ENCODE results near the gene FHOD3.
"Not testable (repeated sequence)": the region's sequence is repeated elsewhere in the genome, so short reads cannot be mapped to it uniquely, and the experiment has no call there.

Gene FHOD3

DNA sequence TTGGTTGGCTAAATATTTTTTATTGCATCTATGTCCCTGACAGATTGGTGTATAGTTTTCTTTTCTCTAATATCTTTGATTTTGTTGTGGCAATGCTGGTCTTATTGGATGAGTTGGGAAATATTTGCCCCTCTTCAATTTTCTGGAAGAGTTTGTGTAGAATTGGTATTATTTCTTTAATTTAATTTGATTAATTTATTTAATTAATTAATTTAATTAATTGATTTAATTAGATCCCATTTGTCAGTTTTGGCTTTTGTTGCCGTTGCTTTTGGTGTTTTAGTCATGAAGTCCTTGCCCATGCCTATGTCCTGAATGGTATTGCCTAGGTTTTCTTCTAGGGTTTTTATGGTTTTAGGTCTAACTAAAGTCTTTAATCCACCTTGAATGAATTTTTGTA, 253.8 kb downstream of the FHOD3 start:
- not testable (repeated sequence) for DNase-seq (ENCODE audit: low read depth)

GRCh38 chr18:36558234-36558633, 260.7 kb downstream of the FHOD3 start:
- DNase-seq (ENCODE audit: low read depth), result no peak

DNA sequence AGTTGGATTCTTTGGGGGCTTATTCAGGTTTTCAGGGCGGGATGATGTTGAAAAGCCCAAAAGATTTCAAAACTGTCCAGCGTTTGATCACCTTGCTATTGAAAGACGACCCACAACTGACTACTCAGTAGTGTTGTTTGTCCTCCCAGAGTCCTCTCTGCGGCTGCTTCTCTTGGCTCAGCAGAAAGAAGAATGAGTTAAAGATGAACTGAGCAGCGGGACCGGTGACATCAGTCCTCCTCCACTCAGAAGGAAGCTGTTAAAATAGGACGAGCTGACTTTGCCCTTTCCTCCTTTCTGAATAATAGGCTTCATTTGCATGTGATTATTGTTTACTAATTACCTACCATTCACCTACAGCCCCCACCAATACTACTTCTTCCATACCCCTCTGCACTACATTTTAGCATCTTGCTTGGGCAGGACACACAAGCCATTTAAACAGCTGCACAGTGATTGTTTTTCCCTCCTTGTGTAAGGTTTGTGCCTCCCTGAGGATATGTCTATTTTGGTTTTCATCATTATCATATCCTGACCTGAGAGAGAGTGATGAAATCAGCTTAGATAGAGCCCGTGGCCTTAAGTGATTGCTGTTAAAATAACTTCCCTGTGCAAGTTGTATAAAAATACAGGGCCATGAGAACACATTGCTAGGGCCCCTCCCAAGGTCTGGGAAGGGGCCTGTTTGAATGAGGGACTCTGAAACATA, 261.8 kb downstream of the FHOD3 start:
- DNase-seq (ENCODE audit: low read depth), result no peak

DNA sequence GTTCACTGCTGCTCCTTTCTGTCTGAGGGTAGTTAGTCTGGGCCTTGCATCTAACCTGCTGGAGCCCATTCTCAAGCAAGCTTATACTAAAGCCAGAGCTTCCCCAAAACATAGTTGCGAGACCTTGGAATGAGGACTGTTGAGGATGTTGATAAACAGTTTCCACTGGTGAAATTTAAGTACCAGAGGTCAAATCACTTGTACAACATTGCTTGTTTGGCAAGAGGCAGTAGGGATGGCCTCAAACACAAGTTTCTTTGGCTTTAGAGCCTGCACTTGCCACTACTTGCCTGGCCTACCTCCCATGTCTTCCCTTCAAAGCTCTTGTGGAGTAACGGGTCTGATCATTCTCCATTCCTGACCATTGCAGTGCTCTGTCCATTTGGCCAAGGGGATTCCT, 262.7 kb downstream of the FHOD3 start:
- no peak for DNase-seq (ENCODE audit: low read depth)

DNA sequence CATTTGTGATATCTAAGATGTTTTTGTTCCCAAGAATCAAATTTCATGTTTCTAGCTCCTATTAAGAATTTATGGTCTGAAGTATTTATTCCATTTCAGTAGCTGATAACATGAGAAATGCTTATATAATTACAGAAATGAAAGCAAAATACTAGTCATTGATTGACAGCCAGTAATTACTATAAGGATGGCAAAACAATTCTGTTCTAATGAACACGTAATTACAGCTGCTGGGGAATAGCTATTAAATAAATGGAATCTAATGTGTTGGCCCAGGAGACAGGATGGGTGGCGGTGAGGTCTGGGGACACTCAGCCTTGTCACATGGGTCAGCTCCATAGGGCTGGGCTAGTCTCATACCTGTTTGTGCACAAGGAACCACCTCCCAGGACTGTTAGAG, 263.5 kb downstream of the FHOD3 start:
- no peak for DNase-seq (ENCODE audit: low read depth)

GRCh38 chr18:36564841-36565240, 267.3 kb downstream of the FHOD3 start:
- no peak for DNase-seq (ENCODE audit: low read depth)

DNA sequence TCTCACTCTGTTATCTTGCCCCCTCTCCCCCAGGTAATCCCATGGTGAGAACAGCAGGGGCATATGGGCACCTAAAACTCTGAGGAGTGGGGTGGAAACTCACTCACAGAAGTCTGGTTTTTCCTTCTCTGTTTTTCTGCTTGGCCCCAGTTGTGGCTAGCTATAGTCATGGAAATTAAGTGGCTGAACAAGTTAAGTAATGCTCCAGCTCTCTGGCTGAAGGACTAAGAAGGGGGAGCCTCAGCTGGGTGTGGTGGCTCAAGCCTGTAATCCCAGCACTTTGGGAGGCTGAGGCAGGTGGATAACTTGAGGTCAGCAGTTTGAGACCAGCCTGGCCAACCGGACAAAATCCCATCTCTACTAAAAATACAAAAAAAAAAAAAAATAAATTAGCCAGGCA, 270.3 kb downstream of the FHOD3 start:
- DNase-seq (ENCODE audit: low read depth), result no peak

DNA sequence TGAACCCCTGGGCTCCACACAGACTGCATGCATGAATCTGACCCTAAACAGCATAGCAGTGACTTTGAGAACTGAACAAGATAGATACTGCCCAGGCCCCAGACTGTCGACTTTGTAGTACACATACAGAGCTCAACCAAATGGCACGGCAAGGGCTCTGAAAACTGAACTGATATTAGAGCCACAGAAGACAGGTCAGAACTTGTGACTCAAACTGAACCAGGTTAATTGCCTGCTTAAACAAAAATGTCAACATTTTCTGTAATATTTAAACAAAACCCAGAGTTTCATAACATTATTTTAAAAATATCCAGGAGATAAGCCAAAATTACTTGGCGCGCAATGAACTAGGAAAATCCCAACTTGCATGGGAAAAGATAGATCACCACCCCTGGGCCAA, 271.0 kb downstream of the FHOD3 start:
- DNase-seq (ENCODE audit: low read depth), result no peak

- DNase-seq (ENCODE audit: low read depth), result peak; percentile 4
These were observed 274.8 kb downstream of the FHOD3 start for GRCh38 chr18:36572135-36572856.

DNA sequence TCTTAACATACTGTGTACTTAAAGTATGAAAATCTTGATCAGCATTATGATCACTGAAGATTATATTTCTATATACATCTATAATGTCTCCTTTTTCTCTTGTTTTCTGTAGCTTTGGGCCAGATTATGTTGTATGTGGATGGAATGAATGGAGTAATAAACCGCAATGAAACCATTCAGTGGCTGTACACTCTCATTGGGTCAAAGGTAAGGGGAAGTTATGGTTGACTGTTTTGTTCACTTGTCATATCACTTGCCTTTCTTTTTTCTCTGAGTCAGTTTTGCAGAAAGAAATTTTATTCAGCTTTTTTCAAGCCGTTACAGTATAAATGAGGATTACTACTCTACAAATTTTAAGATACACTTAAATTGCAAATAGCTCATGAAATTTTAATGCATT, 278.8 kb downstream of the FHOD3 start:
- DNase-seq (ENCODE audit: low read depth), result no peak

DNA sequence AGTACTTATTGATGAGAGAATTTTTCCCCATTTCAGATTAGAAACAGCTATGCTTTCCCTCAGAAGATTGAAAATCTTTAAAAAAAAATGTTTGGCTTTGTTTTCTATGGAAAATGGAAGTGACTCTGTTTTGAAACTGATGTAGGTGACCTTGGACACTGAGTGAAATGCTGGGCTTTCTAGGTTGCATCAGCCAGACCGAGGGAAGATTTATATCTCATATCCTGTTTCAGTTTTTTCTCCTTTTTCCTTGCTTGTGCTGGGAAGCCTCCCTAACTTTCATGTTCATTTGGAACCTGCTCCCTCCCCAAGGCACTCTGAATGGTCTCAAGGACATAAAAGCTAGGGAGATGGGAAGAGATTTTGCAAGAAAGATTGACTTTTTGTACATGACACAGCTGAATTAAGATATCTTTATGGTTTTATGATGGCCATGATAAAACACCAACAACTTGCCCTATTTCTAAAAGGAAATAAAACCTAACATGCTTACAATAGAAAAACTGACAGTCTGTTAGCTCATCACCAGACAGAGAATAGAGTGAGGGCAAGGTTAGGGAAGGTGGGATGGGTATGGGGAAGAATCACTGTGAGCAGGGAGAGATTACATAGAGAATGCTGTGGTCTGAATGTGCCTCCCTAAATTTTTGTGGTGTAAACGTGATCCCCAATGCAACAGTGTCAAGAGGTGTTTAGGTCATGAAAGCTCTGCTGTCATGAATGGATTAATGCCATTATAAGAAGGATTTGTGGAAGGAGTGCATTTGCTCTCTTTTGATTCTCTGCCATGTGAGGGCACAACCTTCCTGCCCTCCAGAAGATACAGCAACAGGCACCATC, 281.6 kb downstream of the FHOD3 start:
- no peak for DNase-seq (ENCODE audit: low read depth)

GRCh38 chr18:36580266-36580665, 282.8 kb downstream of the FHOD3 start:
- no peak for DNase-seq (ENCODE audit: low read depth)

GRCh38 chr18:36580874-36581750, 283.6 kb downstream of the FHOD3 start:
- no peak for DNase-seq (ENCODE audit: low read depth)

DNA sequence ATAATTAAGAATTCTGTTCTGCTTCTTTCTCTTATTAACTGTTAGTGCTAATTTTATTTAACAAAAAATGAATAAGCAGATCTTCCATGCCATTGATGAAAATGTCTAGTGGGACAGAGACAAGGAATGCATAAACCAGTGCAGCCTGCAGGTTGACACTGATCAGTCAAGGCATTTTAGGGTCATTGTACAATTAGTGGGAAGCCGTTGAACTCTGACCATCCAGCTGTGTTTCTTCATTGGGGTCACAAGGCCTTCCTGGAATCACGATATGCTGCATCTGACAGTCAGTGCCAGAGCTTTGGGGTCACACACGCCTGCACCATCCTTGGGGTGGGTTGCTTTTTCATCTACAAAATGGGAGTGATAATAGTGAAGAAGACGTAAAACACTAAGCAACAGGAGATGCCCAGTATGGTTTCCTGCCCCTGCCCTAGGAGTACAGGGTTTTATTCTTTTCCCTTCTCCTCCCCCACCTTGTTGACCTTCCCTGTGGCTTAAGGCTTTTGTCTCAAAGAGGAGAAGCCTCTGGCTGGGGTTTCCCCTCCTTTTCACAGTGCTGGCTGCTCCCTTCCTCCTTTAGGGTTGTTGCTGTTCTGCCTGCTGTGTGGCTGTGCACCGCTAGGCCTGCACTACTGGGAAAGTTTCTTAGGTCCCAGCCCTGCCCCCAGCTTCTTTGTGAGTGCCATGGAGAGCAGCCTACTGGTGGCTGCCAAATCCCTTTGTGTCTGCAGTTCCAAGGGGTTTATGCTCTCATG, 285.7 kb downstream of the FHOD3 start:
- no peak for DNase-seq (ENCODE audit: low read depth)

DNA sequence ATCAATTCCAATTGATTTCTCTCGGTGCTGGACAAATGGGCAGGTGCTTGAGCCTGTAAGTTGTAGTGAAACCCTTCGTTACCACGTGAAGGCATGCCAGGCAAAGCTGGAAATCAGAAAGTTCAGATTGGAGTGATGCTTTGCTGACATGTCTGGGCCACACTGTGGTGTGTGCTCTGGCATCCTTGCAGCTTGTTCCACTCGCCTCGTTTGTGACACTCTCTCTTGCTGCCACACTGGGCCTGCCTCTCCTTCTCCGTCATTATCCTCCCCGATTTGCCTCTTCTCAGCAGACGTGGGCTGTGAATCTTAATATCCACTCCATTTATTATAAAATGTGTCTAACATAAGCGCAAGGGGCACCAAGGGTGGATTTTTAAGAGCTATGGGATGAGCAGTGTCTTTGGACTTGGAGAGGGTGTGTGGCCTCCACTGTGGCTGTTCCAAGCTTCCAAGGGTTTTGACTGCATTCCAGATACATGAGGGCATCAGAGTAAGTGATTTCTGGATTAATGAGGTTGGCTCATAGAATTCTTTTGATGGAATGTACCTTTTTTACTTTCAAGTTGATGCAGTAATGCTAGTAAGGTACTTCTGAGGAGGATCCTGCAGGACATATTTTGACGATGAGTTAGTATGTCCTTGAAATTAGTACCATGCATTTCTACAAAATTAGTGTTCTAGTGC, 292.5 kb downstream of the FHOD3 start:
- DNase-seq (ENCODE audit: low read depth), result no peak

- DNase-seq (ENCODE audit: low read depth), result no peak
These were observed 293.4 kb downstream of the FHOD3 start for GRCh38 chr18:36590621-36591580.

DNA sequence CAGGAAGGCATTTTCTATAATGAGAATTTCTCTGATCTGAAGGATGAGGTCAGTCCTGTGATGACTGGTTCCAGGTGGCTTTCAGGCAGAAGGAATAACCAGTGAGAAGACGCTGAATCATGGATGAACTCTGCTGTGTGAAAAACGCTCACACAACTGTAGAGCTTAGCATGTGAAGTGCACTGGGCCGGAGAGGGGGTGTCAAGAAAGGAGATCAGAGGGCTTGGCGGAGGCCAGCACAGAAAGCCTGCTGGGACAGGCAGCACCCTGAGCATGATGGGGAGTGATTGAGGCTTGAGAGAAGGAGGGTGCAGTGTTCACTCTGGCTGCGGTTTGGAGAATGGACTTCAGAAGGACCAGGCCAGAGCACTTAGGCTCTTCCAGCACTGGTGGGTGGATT, 294.8 kb downstream of the FHOD3 start:
- DNase-seq (ENCODE audit: low read depth), result no peak

- no peak for DNase-seq (ENCODE audit: low read depth)
These were observed 295.5 kb downstream of the FHOD3 start for GRCh38 chr18:36593001-36593400.

DNA sequence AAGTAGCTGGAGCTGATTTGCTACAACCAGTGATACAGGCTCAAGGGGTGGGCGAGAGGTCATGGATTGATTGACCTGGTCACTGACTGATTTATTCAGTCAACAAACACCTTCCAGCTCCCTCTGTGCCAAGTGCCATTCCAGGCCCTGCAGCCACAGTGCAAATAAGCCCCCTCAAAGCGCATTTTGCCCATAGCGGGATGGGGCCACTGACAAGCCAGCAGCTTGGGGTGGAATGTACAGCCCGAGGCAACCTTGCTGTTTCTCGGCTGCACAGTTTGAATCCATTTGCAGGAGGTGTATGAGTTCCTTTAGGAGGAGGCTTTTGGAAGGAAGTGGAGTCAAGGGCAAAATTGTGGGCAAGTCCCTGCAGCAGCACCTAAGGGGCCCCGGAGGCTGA, 296.1 kb downstream of the FHOD3 start:
- DNase-seq (ENCODE audit: low read depth), result no peak
